ENCODE measurements around the gene SLIT3.

The SLIT3 gene

GRCh38 chr5:168820874-168821273 lies 480.1 kb downstream of the SLIT3 start:
- TF ChIP-seq FOXM1 (IDR thresholded peaks at IDR 0.05; ENCODE audit: borderline replicate concordance), result no peak
- no peak for TF ChIP-seq L3MBTL2 (conservative IDR thresholded peaks at IDR 0.05)
- no peak for TF ChIP-seq SP1 (IDR thresholded peaks at IDR 0.05)
- no peak for TF ChIP-seq BHLHE40 (IDR thresholded peaks at IDR 0.05; ENCODE audit: borderline replicate concordance)
- no peak for TF ChIP-seq CTBP1 (IDR thresholded peaks at IDR 0.05; ENCODE audit: borderline replicate concordance)
- TF ChIP-seq ZNF384 (IDR thresholded peaks at IDR 0.05), result no peak
- no peak for TF ChIP-seq HDGF (IDR thresholded peaks at IDR 0.05; ENCODE audit: borderline replicate concordance)
- no peak for TF ChIP-seq PKNOX1 (IDR thresholded peaks at IDR 0.05)
- no peak for TF ChIP-seq NFRKB (IDR thresholded peaks at IDR 0.05)
- TF ChIP-seq ELF4 (IDR thresholded peaks at IDR 0.05), result no peak
- TF ChIP-seq FOXK2 (IDR thresholded peaks at IDR 0.05), result no peak
- no peak for TF ChIP-seq FOXA1 (IDR thresholded peaks at IDR 0.05)
- TF ChIP-seq ARNT (IDR thresholded peaks at IDR 0.05), result no peak
- TF ChIP-seq SUZ12 (IDR thresholded peaks at IDR 0.05), result no peak
- TF ChIP-seq LEF1 (IDR thresholded peaks at IDR 0.05; ENCODE audit: borderline replicate concordance), result no peak
- no peak for TF ChIP-seq TARDBP (IDR thresholded peaks at IDR 0.05)
- no peak for DNase-seq (ENCODE audit: extremely low spot score)
- ChIA-PET POLR2A (no interaction called here), CTCF (interaction anchor here (2.0 kb wide), 1 partner anchor 73 kb away, joined by 4 read pairs; no protein-coding TSS in a partner anchor)

GRCh38 chr5:168819004-168819621 lies 481.8 kb downstream of the SLIT3 start:
- no peak for DNase-seq (ENCODE audit: extremely low spot score)
- ChIA-PET POLR2A (interaction anchor here (1.4 kb wide), 1 partner anchor 9 kb away, joined by 3 read pairs; no protein-coding TSS in a partner anchor), CTCF (interaction anchor here (2.0 kb wide), 1 partner anchor 71 kb away, joined by 4 read pairs; no protein-coding TSS in a partner anchor)
- TF ChIP-seq FOXA1 (IDR thresholded peaks at IDR 0.05) (no peak), PKNOX1 (IDR thresholded peaks at IDR 0.05) (no peak), HDGF (IDR thresholded peaks at IDR 0.05; ENCODE audit: borderline replicate concordance) (no peak), FOXM1 (IDR thresholded peaks at IDR 0.05; ENCODE audit: borderline replicate concordance) (no peak), SP1 (IDR thresholded peaks at IDR 0.05) (no peak), BHLHE40 (IDR thresholded peaks at IDR 0.05; ENCODE audit: borderline replicate concordance) (no peak), TARDBP (IDR thresholded peaks at IDR 0.05) (no peak), CTBP1 (IDR thresholded peaks at IDR 0.05; ENCODE audit: borderline replicate concordance) (no peak), NFRKB (IDR thresholded peaks at IDR 0.05) (no peak), LEF1 (IDR thresholded peaks at IDR 0.05; ENCODE audit: borderline replicate concordance) (no peak), L3MBTL2 (conservative IDR thresholded peaks at IDR 0.05) (no peak), ARNT (IDR thresholded peaks at IDR 0.05) (no peak), SUZ12 (IDR thresholded peaks at IDR 0.05) (no peak)

GRCh38 chr5:168818558-168818957 lies 482.4 kb downstream of the SLIT3 start:
- no peak for DNase-seq (ENCODE audit: extremely low spot score)
- TF ChIP-seq PKNOX1 (IDR thresholded peaks at IDR 0.05) (no peak), ELF4 (IDR thresholded peaks at IDR 0.05) (no peak), L3MBTL2 (conservative IDR thresholded peaks at IDR 0.05) (no peak), LEF1 (IDR thresholded peaks at IDR 0.05; ENCODE audit: borderline replicate concordance) (no peak), SUZ12 (IDR thresholded peaks at IDR 0.05) (no peak), FOXK2 (IDR thresholded peaks at IDR 0.05) (no peak), ZNF384 (IDR thresholded peaks at IDR 0.05) (no peak), FOXM1 (IDR thresholded peaks at IDR 0.05; ENCODE audit: borderline replicate concordance) (no peak), TARDBP (IDR thresholded peaks at IDR 0.05) (no peak), BHLHE40 (IDR thresholded peaks at IDR 0.05; ENCODE audit: borderline replicate concordance) (no peak)
- ChIA-PET POLR2A (interaction anchor here (1.4 kb wide), 1 partner anchor 9 kb away, joined by 3 read pairs; no protein-coding TSS in a partner anchor), CTCF (no interaction called here)

- CTCF ChIA-PET, result no interaction called here
- POLR2A ChIA-PET, result no interaction called here
- DNase-seq (ENCODE audit: extremely low spot score), result no peak
- TF ChIP-seq CTBP1 (IDR thresholded peaks at IDR 0.05; ENCODE audit: borderline replicate concordance) (no peak), ELF4 (IDR thresholded peaks at IDR 0.05) (no peak), FOXM1 (IDR thresholded peaks at IDR 0.05; ENCODE audit: borderline replicate concordance) (no peak), SUZ12 (IDR thresholded peaks at IDR 0.05) (no peak), NFRKB (IDR thresholded peaks at IDR 0.05) (no peak), FOXK2 (IDR thresholded peaks at IDR 0.05) (no peak), ZNF384 (IDR thresholded peaks at IDR 0.05) (no peak), PKNOX1 (IDR thresholded peaks at IDR 0.05) (no peak), L3MBTL2 (conservative IDR thresholded peaks at IDR 0.05) (no peak), BHLHE40 (IDR thresholded peaks at IDR 0.05; ENCODE audit: borderline replicate concordance) (no peak)
Observed at GRCh38 chr5:168817591-168817990, 483.3 kb downstream of the SLIT3 start.

- no peak for TF ChIP-seq FOXK2 (IDR thresholded peaks at IDR 0.05)
- no peak for TF ChIP-seq HDGF (IDR thresholded peaks at IDR 0.05; ENCODE audit: borderline replicate concordance)
- no peak for TF ChIP-seq CTBP1 (IDR thresholded peaks at IDR 0.05; ENCODE audit: borderline replicate concordance)
- TF ChIP-seq FOXA1 (IDR thresholded peaks at IDR 0.05), result no peak
- TF ChIP-seq BHLHE40 (IDR thresholded peaks at IDR 0.05; ENCODE audit: borderline replicate concordance), result no peak
- no peak for TF ChIP-seq PKNOX1 (IDR thresholded peaks at IDR 0.05)
- no peak for TF ChIP-seq NFRKB (IDR thresholded peaks at IDR 0.05)
- no peak for TF ChIP-seq ARNT (IDR thresholded peaks at IDR 0.05)
- no peak for TF ChIP-seq L3MBTL2 (conservative IDR thresholded peaks at IDR 0.05)
- no peak for TF ChIP-seq ELF4 (IDR thresholded peaks at IDR 0.05)
- TF ChIP-seq ZNF384 (IDR thresholded peaks at IDR 0.05), result no peak
- TF ChIP-seq TARDBP (IDR thresholded peaks at IDR 0.05), result no peak
- no peak for TF ChIP-seq FOXM1 (IDR thresholded peaks at IDR 0.05; ENCODE audit: borderline replicate concordance)
- no peak for TF ChIP-seq SP1 (IDR thresholded peaks at IDR 0.05)
- TF ChIP-seq LEF1 (IDR thresholded peaks at IDR 0.05; ENCODE audit: borderline replicate concordance), result no peak
- no peak for TF ChIP-seq SUZ12 (IDR thresholded peaks at IDR 0.05)
- ChIA-PET CTCF (no interaction called here), POLR2A (interaction anchor here (1.1 kb wide), 1 partner anchor 11 kb away, joined by 3 read pairs; no protein-coding TSS in a partner anchor)
Observed at GRCh38 chr5:168816661-168817060, 484.3 kb downstream of the SLIT3 start.

More at GRCh38 chr5:168816661-168817060, 484.3 kb downstream of the SLIT3 start:
- DNase-seq (ENCODE audit: extremely low spot score), result no peak
